ENCODE measurements around the gene TMEM134.

The TMEM134 gene

GRCh38 chr11:67445515-67445914 lies 23.5 kb downstream of the TMEM134 start:
- H3K4me1 ChIP-seq (ENCODE audit: control insufficient read depth, low read length): peaks cover 86% of the 10 kb centered on the region
- H3F3A ChIP-seq (ENCODE audit: control insufficient read depth, insufficient read depth): peaks cover 44% of the 10 kb centered on the region
- H3K4me2 ChIP-seq (ENCODE audit: low read length): peak overlapping the region; percentile 90

GRCh38 chr11:67442504-67443404 lies 26.3 kb downstream of the TMEM134 start:
- Histone ChIP-seq H3K4me1 (ENCODE audit: control insufficient read depth, low read length) (peaks cover 91% of the 10 kb centered on the region), H3F3A (ENCODE audit: control insufficient read depth, insufficient read depth) (peaks cover 37% of the 10 kb centered on the region), H3K9me3 (ENCODE audit: control insufficient read depth, insufficient read depth, low read length) (no peaks in the 10 kb centered on the region), H3K36me3 (ENCODE audit: control insufficient read depth, low read length) (peaks cover 42% of the 10 kb centered on the region), H3K4me3 (ENCODE audit: low read length) (peak overlapping the region; percentile 68), H3K79me2 (ENCODE audit: control insufficient read depth, low read length) (peaks cover 41% of the 10 kb centered on the region), H3K27me3 (ENCODE audit: control insufficient read depth, low read length) (no peaks in the 10 kb centered on the region), H3K4me2 (ENCODE audit: low read length) (peak overlapping the region; percentile 90), H3K27ac (ENCODE audit: low read depth, low read length) (peak overlapping the region; percentile 92), H4K20me1 (ENCODE audit: control insufficient read depth, insufficient read depth, low read depth, low read length) (no peaks in the 10 kb centered on the region), H3K9me2 (replicated peaks; ENCODE audit: control insufficient read depth, low read length) (no peaks in the 10 kb centered on the region)
- TF ChIP-seq EZH2phosphoT487 (IDR thresholded peaks at IDR 0.05; ENCODE audit: borderline replicate concordance, low read length) (no peak), CTCF (IDR thresholded peaks at IDR 0.05; ENCODE audit: low read depth, low read length, poor library complexity, severe bottlenecking) (no peak)

More at GRCh38 chr11:67445515-67445914, 23.5 kb downstream of the TMEM134 start:
- no peaks in the 10 kb centered on the region for H3K27me3 ChIP-seq (ENCODE audit: control insufficient read depth, low read length)
- H3K27ac ChIP-seq (ENCODE audit: low read depth, low read length): peak overlapping the region; percentile 92
- no peaks in the 10 kb centered on the region for H3K9me3 ChIP-seq (ENCODE audit: control insufficient read depth, insufficient read depth, low read length)
- H3K79me2 ChIP-seq (ENCODE audit: control insufficient read depth, low read length): peaks cover 18% of the 10 kb centered on the region
- no peaks in the 10 kb centered on the region for H3K9me2 ChIP-seq (replicated peaks; ENCODE audit: control insufficient read depth, low read length)
- H3K36me3 ChIP-seq (ENCODE audit: control insufficient read depth, low read length): peaks cover 15% of the 10 kb centered on the region
- H3K4me3 ChIP-seq (ENCODE audit: low read length): peak overlapping the region; percentile 68
- no peaks in the 10 kb centered on the region for H4K20me1 ChIP-seq (ENCODE audit: control insufficient read depth, insufficient read depth, low read depth, low read length)
- no peak for TF ChIP-seq CTCF (IDR thresholded peaks at IDR 0.05; ENCODE audit: low read depth, low read length, poor library complexity, severe bottlenecking)
- TF ChIP-seq EZH2phosphoT487 (IDR thresholded peaks at IDR 0.05; ENCODE audit: borderline replicate concordance, low read length): no peak

- Histone ChIP-seq H3K9me2 (replicated peaks; ENCODE audit: control insufficient read depth, low read length) (no peaks in the 10 kb centered on the region), H3K27ac (ENCODE audit: low read depth, low read length) (peak overlapping the region; percentile 92), H4K20me1 (ENCODE audit: control insufficient read depth, insufficient read depth, low read depth, low read length) (no peaks in the 10 kb centered on the region), H3K4me2 (ENCODE audit: low read length) (peak overlapping the region; percentile 90), H3K79me2 (ENCODE audit: control insufficient read depth, low read length) (peaks cover 49% of the 10 kb centered on the region), H3K27me3 (ENCODE audit: control insufficient read depth, low read length) (no peaks in the 10 kb centered on the region), H3K4me3 (ENCODE audit: low read length) (0 out of 2 replicates have a peak overlapping the region, but pooled peaks have one; percentile 68), H3K4me1 (ENCODE audit: control insufficient read depth, low read length) (peaks cover 84% of the 10 kb centered on the region), H3K36me3 (ENCODE audit: control insufficient read depth, low read length) (peaks cover 49% of the 10 kb centered on the region), H3K9me3 (ENCODE audit: control insufficient read depth, insufficient read depth, low read length) (no peaks in the 10 kb centered on the region), H3F3A (ENCODE audit: control insufficient read depth, insufficient read depth) (peaks cover 38% of the 10 kb centered on the region)
- no peak for TF ChIP-seq EZH2phosphoT487 (IDR thresholded peaks at IDR 0.05; ENCODE audit: borderline replicate concordance, low read length)
- no peak for TF ChIP-seq CTCF (IDR thresholded peaks at IDR 0.05; ENCODE audit: low read depth, low read length, poor library complexity, severe bottlenecking)
These were observed 27.2 kb downstream of the TMEM134 start for GRCh38 chr11:67441731-67442351.
